Natural killer cell (primary cell): ENCODE measurements around the gene TRIM54. TPM values are rescaled to one million over a fixed set of nuclear protein-coding genes. Genes with fewer than 3 reads are reported as not detected.

ENCODE experiments used
- ATAC-seq, 3 donors: fragments of 150-1000 bp in 2 of 3; fragments of 200-7000 bp in 1 of 3; cut with Tn5 transposase; 1 replicate in 1 of 3; 2 replicates in 2 of 3; pipeline ENCODE4 v1.10.0; 2021; ENCODE audit warnings: mild to moderate bottlenecking in 2 of 3, moderate library complexity in 2 of 3
- DNase-seq, 2 donors: peaks; one replicate each; pipeline versions ENCODE4 v3.0.0 to v3.0.0-alpha.2; 2013 to 2021; ENCODE audit warnings: mixed read lengths in 1 of 2
- H3K27ac ChIP-seq: one replicate; pipeline ENCODE4 v1.5.1; 2013; ENCODE audit warnings: mild to moderate bottlenecking, low read length
- H3K27me3 ChIP-seq: one replicate; pipeline ENCODE4 v1.6.1; 2013; ENCODE audit warnings: low read length; ENCODE audit not compliant: control insufficient read depth, insufficient read depth
- H3K36me3 ChIP-seq: one replicate; pipeline ENCODE4 v1.6.1; 2013; ENCODE audit warnings: low read length; ENCODE audit not compliant: control insufficient read depth, insufficient read depth
- H3K4me1 ChIP-seq: one replicate; pipeline ENCODE4 v1.6.1; 2013; ENCODE audit warnings: low read length; ENCODE audit not compliant: control insufficient read depth, insufficient read depth
- H3K4me3 ChIP-seq: one replicate; pipeline ENCODE4 v1.5.1; 2013; ENCODE audit warnings: low read length
- H3K9me3 ChIP-seq: one replicate; pipeline ENCODE4 v1.6.1; 2013; ENCODE audit warnings: low read length; ENCODE audit not compliant: control insufficient read depth, insufficient read depth
- H3K27ac Mint-ChIP-seq, 2 donors: one replicate each; pipeline ENCODE4 v1.8.0; 2022; ENCODE audit warnings: mild to moderate bottlenecking in 2 of 2, mixed read lengths in 2 of 2, moderate library complexity in 1 of 2
- H3K27me3 Mint-ChIP-seq, 2 donors: one replicate each; pipeline ENCODE4 v1.8.0; 2022; ENCODE audit warnings: low read depth in 2 of 2, mixed read lengths in 2 of 2
- H3K36me3 Mint-ChIP-seq: one replicate; pipeline ENCODE4 v1.8.0; 2022; ENCODE audit warnings: mixed read lengths
- H3K4me1 Mint-ChIP-seq, 2 donors: one replicate each; pipeline ENCODE4 v1.8.0; 2022; ENCODE audit warnings: mixed read lengths in 2 of 2
- H3K4me3 Mint-ChIP-seq: one replicate; pipeline ENCODE4 v1.8.0; 2022; ENCODE audit warnings: mild to moderate bottlenecking, moderate library complexity, mixed read lengths
- H3K9me3 Mint-ChIP-seq, 2 donors: one replicate each; pipeline ENCODE4 v1.8.0; 2022; ENCODE audit warnings: mixed read lengths in 2 of 2
- WGBS: methylation state at CpG from one replicate; pipeline ENCODE4 v1.1.7; 2013; ENCODE audit warnings: missing lambda C conversion rate; ENCODE audit not compliant: insufficient coverage; 5-methylcytosine and 5-hydroxymethylcytosine counted together
- intact Hi-C: fragments of 100-400 bp; cut with micrococcal nuclease; formaldehyde crosslinking; loops from one replicate; pipeline ENCODE4 v1.14.2; 2022
- total RNA-seq, 4 donors: library from RNA; stranded (reverse); fragments of 120-200 nt in 1 of 4; gene quantifications; one replicate each; pipeline versions ENCODE4 v1.2.3 to v1.2.4, GENCODE V29; 2013 to 2022
- TF ChIP-seq, protein P1 (sequence below): fragments of 200-600 bp; IDR thresholded peaks from one replicate; pipeline ENCODE4 v1.8.0; 2022; ENCODE audit warnings: antibody characterized with exemption

The TRIM54 gene
- total RNA-seq, 3 donors from 2014 or later (not counting 1 experiment from before 2014, with no cell fraction given) = 0.18 to 0.21 TPM; not detected in 1

DNA sequence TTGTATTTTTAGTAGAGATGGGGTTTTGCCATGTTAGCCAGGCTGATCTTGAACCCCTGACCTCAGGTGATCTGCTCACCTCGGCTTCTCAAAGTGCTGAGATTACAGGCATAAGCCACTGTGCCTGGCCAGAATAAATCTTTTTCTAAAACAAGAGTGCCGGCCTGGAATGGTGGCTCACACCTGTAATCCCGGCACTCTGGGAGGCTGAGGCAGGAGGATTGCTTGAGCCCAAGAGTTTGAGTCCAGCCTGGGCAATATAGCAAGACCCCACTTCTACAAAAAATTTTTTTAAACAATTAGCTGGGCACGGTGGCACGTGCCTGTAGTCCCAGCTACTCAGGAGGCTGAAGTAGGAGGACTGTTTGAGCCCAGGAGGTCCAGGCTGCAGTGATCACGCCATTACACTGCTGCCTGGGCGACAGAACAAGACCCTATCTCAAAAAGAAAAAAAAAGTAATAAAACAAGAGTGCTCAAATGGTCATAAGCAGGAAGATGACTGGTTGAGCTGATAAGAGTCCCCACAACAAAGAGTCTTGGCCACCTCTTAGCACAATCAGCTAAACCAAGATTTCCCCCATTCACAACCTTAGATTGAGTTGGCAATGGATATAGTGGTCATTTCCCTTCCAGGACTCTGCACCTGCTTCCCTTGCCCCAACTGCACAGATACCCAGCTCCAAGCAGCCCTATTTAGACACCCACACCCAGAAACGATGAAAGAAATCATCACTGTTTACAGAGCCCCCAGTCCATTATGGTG, 31.8 kb downstream of the TRIM54 start:
- Mint-ChIP-seq H3K4me1 (peaks cover 0 to 5% of the 10 kb centered on the region in 2 donors), H3K27me3 (no peaks in the 10 kb centered on the region), H3K27ac (no peak overlapping the region), H3K36me3 (no peaks in the 10 kb centered on the region), H3K4me3 (no peak overlapping the region), H3K9me3 (no peaks in the 10 kb centered on the region)
- ATAC-seq (no peak), DNase-seq (no peak)
- Histone ChIP-seq H3K36me3 (peaks cover 4% of the 10 kb centered on the region), H3K27ac (no peak overlapping the region), H3K4me1 (no peaks in the 10 kb centered on the region), H3K27me3 (no peaks in the 10 kb centered on the region), H3K9me3 (no peaks in the 10 kb centered on the region), H3K4me3 (no peak overlapping the region)
- TF ChIP-seq, protein P1, sequence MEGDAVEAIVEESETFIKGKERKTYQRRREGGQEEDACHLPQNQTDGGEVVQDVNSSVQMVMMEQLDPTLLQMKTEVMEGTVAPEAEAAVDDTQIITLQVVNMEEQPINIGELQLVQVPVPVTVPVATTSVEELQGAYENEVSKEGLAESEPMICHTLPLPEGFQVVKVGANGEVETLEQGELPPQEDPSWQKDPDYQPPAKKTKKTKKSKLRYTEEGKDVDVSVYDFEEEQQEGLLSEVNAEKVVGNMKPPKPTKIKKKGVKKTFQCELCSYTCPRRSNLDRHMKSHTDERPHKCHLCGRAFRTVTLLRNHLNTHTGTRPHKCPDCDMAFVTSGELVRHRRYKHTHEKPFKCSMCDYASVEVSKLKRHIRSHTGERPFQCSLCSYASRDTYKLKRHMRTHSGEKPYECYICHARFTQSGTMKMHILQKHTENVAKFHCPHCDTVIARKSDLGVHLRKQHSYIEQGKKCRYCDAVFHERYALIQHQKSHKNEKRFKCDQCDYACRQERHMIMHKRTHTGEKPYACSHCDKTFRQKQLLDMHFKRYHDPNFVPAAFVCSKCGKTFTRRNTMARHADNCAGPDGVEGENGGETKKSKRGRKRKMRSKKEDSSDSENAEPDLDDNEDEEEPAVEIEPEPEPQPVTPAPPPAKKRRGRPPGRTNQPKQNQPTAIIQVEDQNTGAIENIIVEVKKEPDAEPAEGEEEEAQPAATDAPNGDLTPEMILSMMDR = no peak
- 92% methylated on average over 7 of the region's 8 CpGs for WGBS
- intact Hi-C loops = no loop called here

GRCh38 chr2:27314709-27315108, 32.5 kb downstream of the TRIM54 start:
- Mint-ChIP-seq H3K36me3 (no peaks in the 10 kb centered on the region), H3K9me3 (no peaks in the 10 kb centered on the region), H3K4me3 (no peak overlapping the region), H3K27ac (no peak overlapping the region), H3K4me1 (peaks cover 0 to 5% of the 10 kb centered on the region in 2 donors), H3K27me3 (no peaks in the 10 kb centered on the region)
- 98% methylated on average over 9 of the region's 9 CpGs for WGBS
- Histone ChIP-seq H3K36me3 (peaks cover 4% of the 10 kb centered on the region), H3K9me3 (no peaks in the 10 kb centered on the region), H3K4me3 (no peak overlapping the region), H3K27ac (no peak overlapping the region), H3K4me1 (no peaks in the 10 kb centered on the region), H3K27me3 (no peaks in the 10 kb centered on the region)
- TF ChIP-seq, protein P1 = no peak
- intact Hi-C loops = no loop called here
- ATAC-seq (no peak), DNase-seq (no peak)

GRCh38 chr2:27315122-27315521, 32.9 kb downstream of the TRIM54 start:
- H3K4me1 ChIP-seq = no peaks in the 10 kb centered on the region
- peaks cover 4% of the 10 kb centered on the region for H3K36me3 ChIP-seq
- Mint-ChIP-seq H3K4me1 (peaks cover 0 to 5% of the 10 kb centered on the region in 2 donors), H3K27ac (no peak overlapping the region), H3K9me3 (no peaks in the 10 kb centered on the region), H3K4me3 (no peak overlapping the region), H3K36me3 (no peaks in the 10 kb centered on the region), H3K27me3 (no peaks in the 10 kb centered on the region)
- DNase-seq (no peak), ATAC-seq (no peak)
- 95% methylated on average over 8 of the region's 8 CpGs for WGBS
- intact Hi-C loops = no loop called here
- no peak overlapping the region for H3K4me3 ChIP-seq
- TF ChIP-seq, protein P1 = no peak
- H3K9me3 ChIP-seq = no peaks in the 10 kb centered on the region
- no peaks in the 10 kb centered on the region for H3K27me3 ChIP-seq
- H3K27ac ChIP-seq = no peak overlapping the region
